Mesothelial cell of epicardium (in vitro differentiated cells): Measurements from ENCODE around the gene D2HGDH. TPM values are rescaled to one million over a fixed set of nuclear protein-coding genes. Genes with fewer than 3 reads are reported as not detected.

ENCODE experiments used
- DNase-seq, 2 experiments: peaks; one replicate each; pipeline ENCODE4 v3.0.0; 2021; ENCODE audit warnings: low spot score in 2 of 2; ENCODE audit not compliant: unreplicated experiment in 2 of 2
- H3K27ac Mint-ChIP-seq: 2 replicates; pipeline ENCODE4 v1.8.0; 2021; ENCODE audit warnings: mixed read lengths
- H3K27me3 Mint-ChIP-seq: 2 replicates; pipeline ENCODE4 v1.8.0; 2021; ENCODE audit warnings: low read depth, mixed read lengths
- H3K36me3 Mint-ChIP-seq: 2 replicates; pipeline ENCODE4 v1.8.0; 2021; ENCODE audit warnings: mixed read lengths
- H3K4me1 Mint-ChIP-seq: 2 replicates; pipeline ENCODE4 v1.8.0; 2021; ENCODE audit warnings: mixed read lengths
- H3K4me3 Mint-ChIP-seq: 2 replicates; pipeline ENCODE4 v1.8.0; 2021; ENCODE audit warnings: mild to moderate bottlenecking, moderate library complexity, mixed read lengths
- H3K9me3 Mint-ChIP-seq: 2 replicates; pipeline ENCODE4 v1.8.0; 2021; ENCODE audit warnings: mixed read lengths
- total RNA-seq: library from RNA; stranded (reverse); gene quantifications from 3 replicates; pipeline ENCODE4 v1.2.1, GENCODE V29; 2021
- TF ChIP-seq, protein P1 (sequence below): fragments of 200-600 bp; sonication (generic); IDR thresholded peaks from one replicate; pipeline ENCODE4 v1.5.0; 2021; ENCODE audit warnings: antibody characterized with exemption; ENCODE audit not compliant: unreplicated experiment

The D2HGDH gene
- total RNA-seq, 1 donor from 2014 or later, result 60.3 TPM

DNA sequence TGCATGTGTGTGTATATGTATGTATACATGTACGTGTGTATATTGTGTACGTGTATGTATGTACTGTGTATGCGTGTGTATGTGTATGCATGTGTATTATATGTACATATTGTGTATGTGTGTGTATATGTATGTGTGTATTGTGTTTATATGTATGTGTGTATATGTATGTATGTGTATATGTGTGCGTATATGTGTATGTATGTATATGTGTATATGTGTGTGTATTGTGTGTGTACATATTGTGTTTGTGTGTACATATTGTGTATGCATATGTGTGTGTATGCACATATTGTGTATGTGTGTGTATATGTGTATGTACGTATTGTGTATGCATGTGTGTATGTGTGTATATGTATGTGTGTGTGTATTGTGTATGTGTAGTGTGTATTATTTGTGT is 59.0 kb downstream of the D2HGDH start:
- Mint-ChIP-seq H3K27ac (no peak overlapping the region), H3K36me3 (no peaks in the 10 kb centered on the region), H3K27me3 (no peaks in the 10 kb centered on the region), H3K4me1 (peaks cover 6% of the 10 kb centered on the region), H3K4me3 (no peak overlapping the region), H3K9me3 (peaks cover 28% of the 10 kb centered on the region)
- TF ChIP-seq, protein P1, sequence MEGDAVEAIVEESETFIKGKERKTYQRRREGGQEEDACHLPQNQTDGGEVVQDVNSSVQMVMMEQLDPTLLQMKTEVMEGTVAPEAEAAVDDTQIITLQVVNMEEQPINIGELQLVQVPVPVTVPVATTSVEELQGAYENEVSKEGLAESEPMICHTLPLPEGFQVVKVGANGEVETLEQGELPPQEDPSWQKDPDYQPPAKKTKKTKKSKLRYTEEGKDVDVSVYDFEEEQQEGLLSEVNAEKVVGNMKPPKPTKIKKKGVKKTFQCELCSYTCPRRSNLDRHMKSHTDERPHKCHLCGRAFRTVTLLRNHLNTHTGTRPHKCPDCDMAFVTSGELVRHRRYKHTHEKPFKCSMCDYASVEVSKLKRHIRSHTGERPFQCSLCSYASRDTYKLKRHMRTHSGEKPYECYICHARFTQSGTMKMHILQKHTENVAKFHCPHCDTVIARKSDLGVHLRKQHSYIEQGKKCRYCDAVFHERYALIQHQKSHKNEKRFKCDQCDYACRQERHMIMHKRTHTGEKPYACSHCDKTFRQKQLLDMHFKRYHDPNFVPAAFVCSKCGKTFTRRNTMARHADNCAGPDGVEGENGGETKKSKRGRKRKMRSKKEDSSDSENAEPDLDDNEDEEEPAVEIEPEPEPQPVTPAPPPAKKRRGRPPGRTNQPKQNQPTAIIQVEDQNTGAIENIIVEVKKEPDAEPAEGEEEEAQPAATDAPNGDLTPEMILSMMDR, result no peak
- DNase-seq, result no peak

DNA sequence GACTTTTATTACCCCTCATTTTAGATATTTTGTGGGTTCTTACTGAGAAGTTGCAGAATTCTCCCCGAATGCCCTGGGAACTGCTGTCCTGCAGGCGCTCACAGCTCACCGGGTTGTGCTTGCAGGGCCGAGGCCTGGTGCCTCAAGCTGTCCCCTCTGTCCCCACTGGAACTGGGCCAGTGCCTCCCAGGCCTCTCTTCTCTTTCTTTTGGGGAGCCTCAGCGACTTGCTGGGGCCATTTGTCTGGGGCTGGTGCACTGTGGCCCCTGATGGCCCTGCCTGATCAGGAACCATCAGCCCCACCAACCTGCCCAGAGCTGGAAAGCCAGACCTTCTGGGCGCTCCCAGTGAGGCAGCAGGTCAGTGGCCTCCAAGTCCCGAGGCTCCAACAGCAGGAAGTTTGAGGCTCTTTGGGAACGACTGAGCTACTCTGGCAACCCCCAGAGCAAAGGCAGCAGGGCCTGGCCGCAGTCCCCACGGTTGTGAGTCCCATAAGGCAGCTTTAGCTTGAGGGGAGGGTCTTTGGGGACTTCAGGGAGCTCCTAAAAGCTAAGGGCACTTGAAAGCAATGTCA is 59.9 kb downstream of the D2HGDH start:
- Mint-ChIP-seq H3K27ac (no peak overlapping the region), H3K4me1 (peaks cover 6% of the 10 kb centered on the region), H3K27me3 (no peaks in the 10 kb centered on the region), H3K4me3 (no peak overlapping the region), H3K9me3 (peaks cover 18% of the 10 kb centered on the region), H3K36me3 (no peaks in the 10 kb centered on the region)
- DNase-seq, result no peak
- TF ChIP-seq, protein P1, result no peak

DNA sequence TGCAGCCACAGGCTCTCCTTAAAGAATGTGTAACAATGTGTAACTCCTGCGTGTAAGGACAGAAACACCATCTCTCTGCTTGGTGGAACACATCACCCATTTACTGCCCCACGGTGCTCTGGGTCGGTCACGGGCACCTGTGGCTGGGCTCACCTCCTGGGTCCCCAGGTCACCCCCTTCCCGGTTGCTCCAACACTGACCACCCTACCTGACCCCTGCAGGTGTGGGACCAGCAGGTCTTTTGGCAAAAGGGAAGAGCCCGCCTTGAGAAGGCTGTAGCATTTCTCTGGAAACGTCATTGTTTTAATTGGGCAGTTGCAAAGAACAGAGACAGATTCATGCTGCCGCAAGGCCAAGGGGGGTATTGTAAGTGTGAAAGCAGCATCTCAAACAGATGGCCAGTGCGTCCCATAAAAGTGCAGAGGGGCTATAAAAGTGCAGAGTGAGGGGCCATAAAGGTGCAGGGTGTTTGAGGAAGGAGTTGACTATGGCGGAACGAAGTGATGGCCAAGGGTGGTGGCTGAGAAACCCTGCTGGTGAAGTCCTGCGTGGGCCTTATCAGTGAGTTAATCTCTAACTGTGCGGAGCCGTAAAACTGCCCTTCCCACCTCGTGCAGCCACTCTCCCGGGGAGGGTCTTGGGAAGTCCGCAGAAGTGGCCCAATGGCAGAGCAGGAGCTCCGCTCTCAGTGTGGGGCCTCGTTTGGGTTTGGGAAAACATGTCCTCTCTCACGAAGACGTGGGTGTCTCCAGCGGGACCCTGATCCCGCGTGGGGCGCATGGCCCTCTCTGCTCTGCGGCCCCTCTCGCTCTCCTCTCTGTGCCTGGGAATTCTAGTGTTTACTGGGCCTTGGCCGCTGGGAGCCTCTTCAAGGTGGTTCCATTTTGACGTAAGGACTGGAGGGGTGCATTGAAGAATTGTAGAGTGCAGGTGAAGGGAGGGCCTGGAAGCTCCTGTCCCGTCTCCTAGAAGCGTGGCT is 60.9 kb downstream of the D2HGDH start:
- Mint-ChIP-seq H3K4me1 (peaks cover 6% of the 10 kb centered on the region), H3K9me3 (peaks cover 12% of the 10 kb centered on the region), H3K36me3 (no peaks in the 10 kb centered on the region), H3K27me3 (no peaks in the 10 kb centered on the region), H3K27ac (no peak overlapping the region), H3K4me3 (no peak overlapping the region)
- TF ChIP-seq, protein P1, result no peak
- DNase-seq, result no peak

- H3K9me3 Mint-ChIP-seq, result peaks cover 3% of the 10 kb centered on the region
- H3K4me1 Mint-ChIP-seq, result peaks cover 6% of the 10 kb centered on the region
- H3K36me3 Mint-ChIP-seq, result no peaks in the 10 kb centered on the region
- H3K4me3 Mint-ChIP-seq, result no peak overlapping the region
- H3K27me3 Mint-ChIP-seq, result no peaks in the 10 kb centered on the region
- no peak for DNase-seq
- TF ChIP-seq, protein P1, result no peak
- H3K27ac Mint-ChIP-seq, result no peak overlapping the region
These were observed 61.8 kb downstream of the D2HGDH start for GRCh38 chr2:241796209-241796608.

DNA sequence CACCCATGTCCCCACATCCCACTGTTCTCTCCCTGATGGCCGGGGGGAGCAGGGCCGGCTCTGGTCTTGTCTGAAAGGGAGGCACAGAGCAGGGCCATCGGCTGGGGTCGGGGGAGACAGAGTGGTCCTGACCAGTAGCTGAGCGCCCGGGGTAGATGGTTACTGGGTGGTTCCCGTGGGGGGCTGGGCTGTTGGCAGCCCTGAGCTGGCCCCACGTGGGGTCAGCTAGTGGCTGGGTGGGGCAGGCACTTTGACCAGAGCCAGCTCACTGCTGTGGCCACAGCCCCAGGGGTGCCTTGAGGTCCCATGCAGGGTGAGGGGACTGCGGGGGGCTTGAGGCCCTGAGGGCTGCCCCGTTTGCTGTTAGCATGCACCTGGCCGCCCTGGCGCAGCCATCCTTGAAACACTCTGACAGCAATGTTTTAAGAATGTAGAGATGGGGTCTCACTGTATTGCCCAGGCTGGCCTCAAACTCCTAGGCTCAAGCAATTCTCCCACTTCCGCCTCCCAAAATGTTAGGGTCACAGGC is 62.2 kb downstream of the D2HGDH start:
- H3K27me3 Mint-ChIP-seq, result no peaks in the 10 kb centered on the region
- no peak for DNase-seq
- H3K4me1 Mint-ChIP-seq, result peaks cover 6% of the 10 kb centered on the region
- H3K9me3 Mint-ChIP-seq, result peaks cover 3% of the 10 kb centered on the region
- TF ChIP-seq, protein P1, result no peak
- H3K4me3 Mint-ChIP-seq, result no peak overlapping the region
- no peaks in the 10 kb centered on the region for H3K36me3 Mint-ChIP-seq
- no peak overlapping the region for H3K27ac Mint-ChIP-seq
